IgD-negative memory B cell (primary cell): ENCODE measurements around the gene NME3. TPM values are rescaled to one million over a fixed set of nuclear protein-coding genes. Genes with fewer than 3 reads are reported as not detected.
A peak's percentile ranks its signal among the peaks of the same experiment; 100 is the strongest.

Experiments used
- H3K27ac Mint-ChIP-seq, 3 donors: one replicate each; pipeline ENCODE4 v1.8.0; 2020 to 2022; ENCODE audit warnings: mild to moderate bottlenecking in 3 of 3, mixed read lengths in 3 of 3, moderate library complexity in 1 of 3
- H3K27me3 Mint-ChIP-seq: one replicate; pipeline ENCODE4 v1.8.0; 2021; ENCODE audit warnings: mixed read lengths
- H3K36me3 Mint-ChIP-seq: one replicate; pipeline ENCODE4 v1.8.0; 2020; ENCODE audit warnings: mild to moderate bottlenecking, mixed read lengths
- H3K4me1 Mint-ChIP-seq, 3 donors: one replicate each; pipeline ENCODE4 v1.8.0; 2020 to 2022; ENCODE audit warnings: mixed read lengths in 3 of 3, mild to moderate bottlenecking in 1 of 3
- H3K4me3 Mint-ChIP-seq, 4 donors: one replicate each; pipeline ENCODE4 v1.8.0; 2020 to 2022; ENCODE audit warnings: mild to moderate bottlenecking in 4 of 4, mixed read lengths in 4 of 4, moderate library complexity in 3 of 4
- H3K9me3 Mint-ChIP-seq, 3 donors: one replicate each; pipeline ENCODE4 v1.8.0; 2020 to 2021; ENCODE audit warnings: mixed read lengths in 3 of 3, mild to moderate bottlenecking in 1 of 3
- polyA plus RNA-seq: library from polyadenylated mRNA; unstranded; fragments of 300-500 nt; fragmentation: Illumina TruSeq; gene quantifications from one replicate; pipeline ENCODE4 v1.2.3, GENCODE V29; 2021

Gene NME3
- polyA plus RNA-seq, 1 donor from 2014 or later: 66.1 TPM

GRCh38 chr16:1779234-1779701 lies 7.9 kb upstream of the NME3 start:
- Mint-ChIP-seq H3K4me3 (peak overlapping the region in 1 of 4 donors; percentile 60), H3K27ac (peak overlapping the region in 1 of 3 donors; percentile 96), H3K9me3 (no peaks in the 10 kb centered on the region), H3K36me3 (no peaks in the 10 kb centered on the region), H3K27me3 (no peaks in the 10 kb centered on the region), H3K4me1 (peaks cover 0 to 14% (median 3%) of the 10 kb centered on the region in 3 donors)

- peak overlapping the region in 1 of 3 donors; percentile 96 for H3K27ac Mint-ChIP-seq
- H3K9me3 Mint-ChIP-seq: no peaks in the 10 kb centered on the region
- H3K4me3 Mint-ChIP-seq: peak overlapping the region in 2 of 4 donors; percentile 43 to 60
- H3K4me1 Mint-ChIP-seq: peaks cover 0 to 17% (median 6%) of the 10 kb centered on the region in 3 donors
- no peaks in the 10 kb centered on the region for H3K36me3 Mint-ChIP-seq
- H3K27me3 Mint-ChIP-seq: no peaks in the 10 kb centered on the region
These were observed 7.1 kb upstream of the NME3 start for GRCh38 chr16:1778200-1779179.

GRCh38 chr16:1777375-1778199 lies 6.2 kb upstream of the NME3 start:
- H3K36me3 Mint-ChIP-seq: no peaks in the 10 kb centered on the region
- H3K27ac Mint-ChIP-seq: no peak overlapping the region
- no peaks in the 10 kb centered on the region for H3K27me3 Mint-ChIP-seq
- no peaks in the 10 kb centered on the region for H3K9me3 Mint-ChIP-seq
- H3K4me3 Mint-ChIP-seq: peak overlapping the region in 2 of 4 donors; percentile 43 to 60
- peaks cover 0 to 14% (median 6%) of the 10 kb centered on the region in 3 donors for H3K4me1 Mint-ChIP-seq

GRCh38 chr16:1776991-1777374 lies 5.6 kb upstream of the NME3 start:
- Mint-ChIP-seq H3K27ac (peak overlapping the region in 1 of 3 donors; percentile 70), H3K9me3 (no peaks in the 10 kb centered on the region), H3K36me3 (no peaks in the 10 kb centered on the region), H3K4me1 (peaks cover 5 to 17% (median 6%) of the 10 kb centered on the region in 3 donors), H3K4me3 (peak overlapping the region in 2 of 4 donors; percentile 27 to 60), H3K27me3 (no peaks in the 10 kb centered on the region)

- H3K27me3 Mint-ChIP-seq: no peaks in the 10 kb centered on the region
- H3K27ac Mint-ChIP-seq: peak overlapping the region in 1 of 3 donors; percentile 70
- H3K4me3 Mint-ChIP-seq: peak overlapping the region in 1 of 4 donors; percentile 60
- H3K9me3 Mint-ChIP-seq: no peaks in the 10 kb centered on the region
- H3K4me1 Mint-ChIP-seq: peaks cover 6 to 18% (median 8%) of the 10 kb centered on the region in 3 donors
- H3K36me3 Mint-ChIP-seq: no peaks in the 10 kb centered on the region
These were observed 5.3 kb upstream of the NME3 start for GRCh38 chr16:1776672-1776955.

- Mint-ChIP-seq H3K36me3 (no peaks in the 10 kb centered on the region), H3K27me3 (no peaks in the 10 kb centered on the region), H3K27ac (peak overlapping the region in 1 of 3 donors; percentile 70), H3K9me3 (no peaks in the 10 kb centered on the region), H3K4me1 (peaks cover 6 to 12% (median 8%) of the 10 kb centered on the region in 3 donors), H3K4me3 (peak overlapping the region in 2 of 4 donors; percentile 48 to 60)
These were observed 4.7 kb upstream of the NME3 start for GRCh38 chr16:1775846-1776671.

GRCh38 chr16:1775006-1775845 lies 3.9 kb upstream of the NME3 start:
- Mint-ChIP-seq H3K36me3 (no peaks in the 10 kb centered on the region), H3K27me3 (no peaks in the 10 kb centered on the region), H3K4me1 (peaks cover 6 to 12% (median 8%) of the 10 kb centered on the region in 3 donors), H3K9me3 (no peaks in the 10 kb centered on the region), H3K27ac (peak overlapping the region in 1 of 3 donors; percentile 14), H3K4me3 (peak overlapping the region in 3 of 4 donors; percentile 27 to 60 (median 48))

GRCh38 chr16:1774448-1774780 lies 3.1 kb upstream of the NME3 start:
- no peaks in the 10 kb centered on the region for H3K9me3 Mint-ChIP-seq
- H3K4me1 Mint-ChIP-seq: peaks cover 6 to 15% (median 8%) of the 10 kb centered on the region in 3 donors
- peak overlapping the region in 2 of 3 donors; percentile 83 to 95 for H3K27ac Mint-ChIP-seq
- H3K36me3 Mint-ChIP-seq: no peaks in the 10 kb centered on the region
- peak overlapping the region in 2 of 4 donors; percentile 94 to 99 for H3K4me3 Mint-ChIP-seq
- no peaks in the 10 kb centered on the region for H3K27me3 Mint-ChIP-seq

GRCh38 chr16:1773703-1774447 lies 2.5 kb upstream of the NME3 start:
- H3K27me3 Mint-ChIP-seq: no peaks in the 10 kb centered on the region
- H3K4me1 Mint-ChIP-seq: peaks cover 6 to 15% (median 8%) of the 10 kb centered on the region in 3 donors
- peak overlapping the region in 2 of 3 donors; percentile 83 to 95 for H3K27ac Mint-ChIP-seq

GRCh38 chr16:1772908-1773702 lies 1.8 kb upstream of the NME3 start, which contains the start of gene MRPS34:
TSS of gene MRPS34 (minus strand) at chr16:1773134. CDS start at chr16:1773119, 15 bp downstream.
- Mint-ChIP-seq H3K27ac (peak within 1 kb of the TSS; percentile 95 to 99 (median 98)), H3K4me1 (peaks cover 6 to 15% (median 8%) of the 10 kb centered on the region in 3 donors), H3K27me3 (no peaks in the 10 kb centered on the region), H3K9me3 (no peaks in the 10 kb centered on the region), H3K4me3 (peak within 1 kb of the TSS; percentile 94 to 99 (median 95)), H3K36me3 (no peaks in the 10 kb centered on the region)

More at GRCh38 chr16:1773703-1774447, 2.5 kb upstream of the NME3 start:
- Mint-ChIP-seq H3K9me3 (no peaks in the 10 kb centered on the region), H3K36me3 (no peaks in the 10 kb centered on the region), H3K4me3 (peak overlapping the region; percentile 93 to 99 (median 95))

- Mint-ChIP-seq H3K27ac (peak within 1 kb of the TSS; percentile 95 to 99 (median 98)), H3K36me3 (no peaks in the 10 kb centered on the region), H3K27me3 (no peaks in the 10 kb centered on the region), H3K9me3 (no peaks in the 10 kb centered on the region), H3K4me1 (peaks cover 6 to 15% (median 8%) of the 10 kb centered on the region in 3 donors), H3K4me3 (peak within 1 kb of the TSS; percentile 94 to 99 (median 95))
These were observed 1.1 kb upstream of the NME3 start, which contains the start of gene EME2 for GRCh38 chr16:1772362-1772907. TSS of gene EME2 (plus strand) at chr16:1772810. CDS start at chr16:1773228, 418 bp downstream.

- Mint-ChIP-seq H3K9me3 (no peaks in the 10 kb centered on the region), H3K4me1 (peaks cover 6 to 15% (median 8%) of the 10 kb centered on the region in 3 donors), H3K36me3 (no peaks in the 10 kb centered on the region), H3K27ac (peak overlapping the region; percentile 87 to 99 (median 98)), H3K4me3 (peak overlapping the region; percentile 94 to 99 (median 95)), H3K27me3 (no peaks in the 10 kb centered on the region)
These were observed 570 bp upstream of the NME3 start for GRCh38 chr16:1771864-1772361.
